NCI-H774 (cell line): ENCODE results near the gene SPHK2.
"Not testable (repeated sequence)": the region's sequence is repeated elsewhere in the genome, so short reads cannot be mapped to it uniquely, and the experiment has no call there.

Source experiments
- DNase-seq: peaks from one replicate; lab custom pipeline; 2025; lab: John Stamatoyannopoulos, UW

The SPHK2 gene

DNA sequence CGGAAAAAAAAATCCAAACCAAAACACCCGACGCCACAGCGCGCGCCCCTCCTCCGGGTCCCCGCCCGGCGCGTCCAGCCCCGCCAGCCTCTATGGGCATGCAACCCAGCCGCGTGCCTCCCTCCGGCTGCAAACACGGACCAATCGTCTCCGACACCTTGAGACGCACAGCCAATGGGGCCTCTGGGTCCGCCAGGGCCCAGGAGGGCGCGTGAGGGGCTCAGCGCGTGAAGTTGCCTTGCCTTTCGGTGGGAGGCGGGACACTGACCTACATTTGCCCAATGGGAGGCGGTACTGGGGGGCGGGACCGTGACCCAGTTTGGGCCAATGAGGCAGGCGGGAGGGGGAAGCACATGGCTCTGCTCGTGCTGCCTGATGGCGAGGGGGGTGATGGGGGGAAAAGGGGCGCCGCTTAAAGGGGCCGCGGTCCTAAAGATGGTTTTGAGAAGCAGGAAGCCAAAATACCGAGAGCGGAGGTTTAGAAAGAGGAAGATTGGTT, 18.2 kb downstream of the SPHK2 start:
- peak; percentile 99 for DNase-seq

DNA sequence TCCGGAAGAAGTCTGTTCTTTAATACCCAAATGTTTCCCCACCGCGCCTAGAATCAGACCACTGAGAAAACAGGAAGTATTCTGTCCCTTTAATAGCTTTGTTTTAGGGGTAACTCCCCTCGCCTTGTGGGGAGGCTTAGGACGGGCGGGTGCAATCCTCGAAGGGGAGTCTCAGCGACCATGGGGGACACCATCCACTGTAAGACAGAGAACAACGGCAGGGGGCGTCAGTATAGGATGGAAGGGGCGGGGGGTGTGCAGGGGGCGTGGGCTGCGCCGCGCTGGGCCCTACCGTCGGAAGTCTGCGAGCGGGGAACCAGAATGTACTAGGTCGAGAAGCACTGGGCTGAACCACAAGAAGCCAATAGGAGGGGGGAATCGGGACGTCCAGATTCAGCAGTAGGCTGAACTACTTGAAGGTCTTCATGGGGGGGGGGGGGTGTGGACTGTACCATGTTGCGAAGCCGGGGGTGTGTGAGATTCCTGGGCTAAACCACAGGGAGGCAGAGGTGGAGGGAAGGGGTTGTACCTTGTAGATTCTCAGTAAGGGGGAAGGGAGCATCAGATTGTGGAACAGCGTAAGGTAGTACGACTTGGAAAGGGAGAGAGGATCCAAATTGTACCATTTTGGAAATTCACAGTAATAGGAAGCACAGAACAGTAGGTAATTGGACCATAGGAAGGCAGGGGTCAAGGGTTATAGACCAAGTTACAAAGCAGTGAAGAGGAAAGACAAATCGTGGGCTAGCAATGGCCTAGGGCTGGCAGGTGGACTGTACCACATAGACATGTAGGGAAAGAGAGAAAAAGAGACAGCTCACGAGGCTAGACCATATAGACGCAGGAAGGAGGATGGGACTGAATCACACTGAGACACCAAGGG, 18.9 kb downstream of the SPHK2 start:
- DNase-seq: peak; percentile 88

DNA sequence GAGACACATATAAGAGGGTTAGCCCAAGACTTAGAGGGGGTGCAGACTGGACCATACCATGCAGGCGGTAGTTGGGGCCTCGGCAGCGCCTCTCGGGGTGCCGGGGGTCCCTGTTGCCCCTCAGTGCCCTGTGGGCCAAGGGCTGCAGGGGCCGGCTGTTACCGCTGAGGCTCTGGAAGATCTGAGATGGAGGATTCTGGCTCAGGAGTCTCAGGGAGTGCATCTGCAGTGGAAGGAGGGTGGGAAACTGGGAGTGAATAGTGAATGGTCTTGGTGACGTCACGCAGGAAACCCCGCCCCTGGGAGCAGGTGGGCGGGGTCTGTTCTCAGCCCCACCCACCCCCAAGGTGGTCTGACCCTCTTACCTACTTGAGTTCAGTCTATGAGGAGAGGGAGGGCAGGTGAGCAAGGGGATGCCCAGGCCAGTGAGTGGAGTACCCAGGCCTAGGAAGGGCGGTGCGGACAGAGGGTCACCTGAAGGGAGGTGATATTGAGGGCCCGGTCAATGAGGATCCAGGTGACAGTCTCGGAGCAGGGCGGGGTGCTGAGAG, 19.6 kb downstream of the SPHK2 start:
- DNase-seq: no peak

DNA sequence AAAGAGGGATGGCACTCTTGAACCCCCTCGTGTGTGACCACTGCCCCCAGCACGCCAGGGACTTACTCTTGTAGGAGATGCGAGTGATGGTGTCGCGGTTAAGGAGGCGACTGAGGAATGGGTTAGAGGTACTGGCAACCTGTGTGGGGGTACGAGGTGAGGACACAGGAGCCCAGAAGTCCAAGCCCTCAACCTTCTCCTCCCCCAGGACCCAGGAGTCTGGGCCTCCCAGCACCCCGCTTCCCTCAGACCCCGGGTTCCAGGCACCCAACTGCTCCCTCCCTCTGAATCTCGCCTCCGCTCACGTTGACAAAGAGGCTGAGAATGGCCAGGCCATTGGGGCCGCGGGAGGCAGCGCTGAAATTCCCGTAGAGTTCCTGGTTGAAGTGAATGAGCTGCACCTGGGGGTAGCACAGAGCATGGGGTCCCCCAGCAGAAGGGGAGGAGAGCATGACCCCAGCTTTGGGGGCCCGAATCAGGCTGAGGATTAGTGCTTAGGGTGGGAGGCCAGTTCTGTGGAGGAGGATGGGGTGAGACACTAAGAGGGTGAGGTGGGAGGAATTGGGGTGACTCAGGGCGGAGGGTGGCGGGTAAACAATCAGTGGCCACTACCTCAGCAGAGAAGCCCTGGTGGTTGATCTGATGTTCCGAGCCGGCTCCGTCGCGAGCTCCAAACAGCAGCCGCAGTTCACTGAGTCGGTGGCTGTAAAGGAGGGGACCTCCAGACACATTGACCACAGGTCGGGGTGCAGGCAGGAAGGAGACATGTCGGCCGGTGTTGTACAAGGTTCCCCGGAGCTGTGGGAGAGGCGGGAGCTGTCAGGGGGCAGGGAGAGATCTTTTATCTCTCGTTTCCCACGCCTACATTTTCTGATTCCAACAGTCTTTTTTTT, 20.4 kb downstream of the SPHK2 start:
- no peak for DNase-seq

DNA sequence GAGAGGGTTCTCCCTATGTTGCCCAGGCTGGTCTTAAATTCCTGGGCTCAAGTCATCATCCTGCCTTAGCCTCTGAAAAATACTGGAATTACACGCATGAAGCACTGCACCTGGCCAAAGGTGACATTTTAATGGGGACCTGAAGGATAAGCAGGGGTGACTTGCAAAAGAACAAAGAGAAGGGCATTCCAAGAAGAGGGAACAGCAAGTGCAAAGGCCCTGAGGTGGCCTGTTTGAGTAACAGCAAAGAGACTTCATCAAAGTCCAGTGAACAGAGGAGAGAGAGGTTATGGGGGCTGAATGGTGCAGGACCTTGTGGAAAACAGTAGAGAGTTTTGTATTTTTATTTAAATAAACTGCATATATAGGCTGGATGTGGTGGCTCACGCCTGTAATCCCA, 22.5 kb downstream of the SPHK2 start:
- no peak for DNase-seq

DNA sequence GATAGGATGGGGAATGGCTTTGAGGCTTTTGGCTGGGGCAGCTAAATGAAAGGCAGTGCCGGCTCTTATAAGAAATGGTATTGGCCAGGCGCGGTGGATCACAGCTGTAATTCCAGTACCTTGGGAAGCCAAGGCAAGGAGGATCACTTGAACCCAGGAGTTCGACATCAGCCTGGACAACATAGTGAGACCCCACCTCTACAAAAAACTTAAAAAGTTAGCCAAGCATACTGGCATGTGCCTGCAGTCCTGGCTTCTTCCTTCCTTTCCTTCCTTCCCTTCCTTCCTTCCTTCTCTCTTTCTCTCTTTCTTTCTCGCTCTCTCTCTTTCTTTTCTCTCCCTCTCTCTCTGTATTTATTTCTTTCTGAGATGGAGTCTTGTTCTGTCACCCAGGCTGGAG, 23.6 kb downstream of the SPHK2 start:
- no peak for DNase-seq

DNA sequence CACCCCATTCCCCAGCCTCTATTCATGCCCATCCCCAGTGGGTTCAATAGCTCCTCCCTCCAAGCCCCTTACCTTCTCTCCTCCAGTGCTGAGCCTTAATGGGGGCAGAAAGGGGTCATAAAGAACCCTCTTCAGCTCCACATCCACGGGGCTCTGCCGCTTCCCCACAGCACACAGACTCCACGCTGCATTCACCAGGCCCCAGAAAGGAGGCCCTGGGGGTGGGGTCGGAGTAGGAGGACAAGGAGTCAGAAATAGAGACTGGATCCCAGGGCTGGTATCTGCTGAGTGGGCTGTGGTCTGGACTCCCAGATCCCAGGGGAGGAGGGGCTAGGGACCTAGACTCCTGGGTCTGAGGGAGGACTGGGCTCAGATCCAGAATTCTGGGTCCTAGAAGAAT, 25.0 kb downstream of the SPHK2 start:
- DNase-seq: no peak

DNA sequence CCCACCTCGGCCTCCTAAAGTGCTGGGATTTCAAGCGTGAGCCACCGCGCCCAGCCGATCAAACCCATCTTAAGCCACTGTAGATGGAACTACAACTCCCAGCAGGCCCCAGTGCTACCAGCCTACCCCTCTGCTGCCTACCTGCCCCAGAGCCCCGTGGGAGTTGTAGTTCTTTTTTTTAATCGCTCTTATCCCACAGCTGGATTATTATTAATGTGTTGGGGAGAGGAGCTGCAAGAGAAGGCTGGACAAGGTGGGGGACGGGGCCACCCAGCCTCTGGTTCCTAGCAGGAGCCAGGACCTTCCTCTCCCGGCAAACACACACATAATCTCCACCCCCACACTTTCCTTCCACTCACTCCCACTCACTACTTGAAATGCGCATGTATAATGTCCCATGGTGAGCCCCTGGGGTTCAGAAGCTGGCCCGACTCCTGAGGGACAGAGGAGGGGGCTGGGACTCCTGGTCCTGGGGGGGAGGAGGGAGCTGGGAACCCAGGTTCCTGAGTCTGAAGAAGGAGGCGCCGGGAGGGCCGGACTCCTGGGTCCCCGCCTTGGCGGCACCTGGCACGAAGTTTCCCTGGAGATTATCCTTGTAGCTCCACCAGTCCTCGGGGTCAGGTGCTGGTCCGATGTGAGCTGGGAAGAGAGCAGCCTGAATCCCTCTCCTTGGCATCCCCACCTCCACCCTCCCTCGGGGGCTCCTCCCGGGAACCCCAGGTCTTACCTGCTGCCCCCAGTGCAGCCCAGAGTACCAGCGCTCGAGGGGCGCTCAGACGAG, 25.7 kb downstream of the SPHK2 start:
- DNase-seq: peak; percentile 54

DNA sequence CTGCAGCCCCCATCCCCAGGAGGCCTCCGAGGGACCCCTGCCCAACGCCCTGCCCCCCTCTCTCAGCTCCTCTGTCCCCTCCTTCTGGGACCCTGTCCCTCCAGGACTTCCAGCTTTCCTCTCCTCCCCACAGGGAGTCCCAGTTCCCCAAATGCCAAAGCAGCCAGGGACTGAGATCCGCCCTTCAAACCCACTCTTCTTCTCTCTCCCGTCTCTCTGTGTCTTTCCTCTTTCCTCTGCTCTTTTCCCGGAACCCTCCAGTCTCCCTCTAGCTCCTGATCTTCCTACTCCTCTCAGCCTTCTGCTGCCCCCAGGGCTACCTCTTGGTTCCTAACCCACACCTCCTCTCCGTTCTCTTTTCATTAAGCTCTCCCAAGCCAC, 26.3 kb downstream of the SPHK2 start:
- DNase-seq: no peak

DNA sequence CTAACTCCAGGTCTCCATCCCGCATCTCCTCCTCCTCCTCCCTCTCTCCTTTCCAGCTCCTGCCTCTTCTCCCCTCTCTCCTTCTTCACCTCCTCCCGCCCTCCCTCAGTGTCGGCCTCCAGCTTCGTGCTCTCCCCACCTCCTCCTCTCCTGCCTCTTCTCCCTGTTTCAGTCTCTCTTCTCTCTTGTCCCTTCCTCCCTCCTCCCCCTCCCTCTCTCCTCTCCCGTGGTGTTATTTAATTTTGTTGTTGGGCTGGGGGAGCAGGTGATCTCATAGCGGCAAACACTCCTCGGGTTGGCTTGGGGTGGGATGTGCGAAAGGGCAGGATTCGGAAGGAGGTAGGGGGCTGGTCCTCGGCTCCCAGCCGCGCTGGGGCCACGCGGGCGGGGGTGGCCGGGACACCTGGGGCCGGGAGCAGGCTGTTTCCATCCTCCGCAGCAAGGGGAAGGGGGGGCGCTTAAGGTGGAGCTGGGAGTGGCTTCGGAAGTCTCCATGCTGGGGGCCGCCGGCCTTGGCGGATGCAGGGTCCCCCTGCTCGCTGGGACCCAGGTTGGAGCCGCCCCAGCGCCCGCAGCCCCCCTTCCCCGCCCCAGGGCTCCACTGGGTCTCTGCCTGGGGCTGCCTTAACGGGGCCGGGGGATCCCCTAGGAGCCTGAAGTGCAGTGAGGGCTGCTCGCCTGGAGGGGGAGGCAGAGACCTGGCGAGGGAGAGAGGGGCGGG, 26.9 kb downstream of the SPHK2 start, which contains the start of gene CA11:
Gene CA11, minus strand, starts transcription at position 187 of the 721 bp plus-strand sequence. CDS start 555 bp downstream, outside the sequence.
- DNase-seq: peak; percentile 86

DNA sequence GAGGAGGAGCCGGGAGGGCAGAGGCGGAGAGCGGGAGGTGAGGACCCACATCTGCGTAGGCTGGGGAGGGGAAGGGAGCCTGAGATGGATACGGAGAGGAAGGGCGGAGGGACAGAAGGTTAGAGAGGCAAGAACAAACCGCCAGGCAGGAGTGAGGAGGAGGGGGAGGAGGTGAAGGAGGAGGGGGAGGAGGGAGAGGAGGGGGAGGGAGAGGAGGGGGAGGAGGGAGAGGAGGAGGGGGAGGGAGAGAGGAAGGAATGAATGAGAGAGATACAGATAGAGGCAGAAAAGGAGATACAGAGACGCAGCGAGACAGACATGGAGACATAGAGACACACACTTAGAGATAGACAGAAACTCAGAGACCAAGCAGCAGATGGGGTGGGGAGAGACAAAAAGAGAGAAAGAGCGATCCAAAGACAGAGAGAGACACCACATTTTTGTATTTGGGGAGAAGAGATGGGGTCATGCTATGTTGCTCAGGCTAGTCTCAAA, 27.5 kb downstream of the SPHK2 start:
- no peak for DNase-seq

DNA sequence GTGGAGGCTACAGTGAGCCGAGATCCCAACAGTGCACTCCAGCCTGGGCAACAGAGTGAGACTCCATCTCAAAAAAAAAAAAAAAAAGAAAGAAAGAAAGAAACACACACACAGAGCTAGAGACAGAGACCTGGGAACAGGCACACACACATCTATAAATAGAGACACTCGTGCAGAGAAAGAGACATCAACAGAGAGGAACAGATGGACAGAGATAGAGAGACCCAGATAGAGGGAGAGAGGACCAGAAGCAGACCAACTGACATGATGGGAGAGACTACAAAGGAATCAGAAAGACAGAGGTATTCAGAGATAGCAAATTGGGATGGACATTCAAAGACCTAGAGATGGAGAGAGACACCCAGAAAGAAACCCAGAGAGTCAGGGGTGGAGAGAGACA, 28.8 kb downstream of the SPHK2 start:
- DNase-seq: no peak

DNA sequence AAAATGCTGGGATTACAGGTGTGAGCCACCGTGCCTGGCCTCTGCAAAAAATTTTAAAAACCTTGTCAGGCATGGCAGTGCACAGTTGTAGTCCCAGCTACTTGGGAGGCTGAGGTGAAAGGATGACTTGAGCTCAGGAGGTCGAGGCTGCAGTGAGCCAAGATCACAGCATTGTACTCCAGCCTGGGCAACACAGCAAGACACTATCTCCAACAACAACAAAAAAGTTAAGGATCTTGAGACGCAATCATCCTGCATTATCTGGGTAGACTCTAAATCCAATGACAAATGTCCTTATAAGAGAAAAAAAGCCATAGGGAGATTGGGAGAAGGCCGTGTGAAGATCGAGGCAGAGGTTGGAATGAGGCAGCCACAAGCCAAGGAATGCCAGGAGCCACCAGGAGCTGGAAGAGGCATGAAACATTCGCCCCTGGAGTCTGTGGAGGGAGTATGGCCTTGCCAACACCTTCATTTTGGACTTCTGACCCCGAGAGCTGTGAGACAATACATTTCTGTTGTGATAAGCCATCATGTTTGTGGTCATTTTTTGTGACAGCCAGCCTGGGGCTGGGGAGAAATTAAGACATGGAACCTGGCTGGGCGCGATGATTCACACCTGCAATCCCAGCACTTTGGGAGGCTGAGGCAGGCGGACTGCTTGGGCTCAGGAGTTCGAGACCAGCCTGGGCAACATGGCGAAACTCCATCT, 31.8 kb downstream of the SPHK2 start:
- DNase-seq: no peak

DNA sequence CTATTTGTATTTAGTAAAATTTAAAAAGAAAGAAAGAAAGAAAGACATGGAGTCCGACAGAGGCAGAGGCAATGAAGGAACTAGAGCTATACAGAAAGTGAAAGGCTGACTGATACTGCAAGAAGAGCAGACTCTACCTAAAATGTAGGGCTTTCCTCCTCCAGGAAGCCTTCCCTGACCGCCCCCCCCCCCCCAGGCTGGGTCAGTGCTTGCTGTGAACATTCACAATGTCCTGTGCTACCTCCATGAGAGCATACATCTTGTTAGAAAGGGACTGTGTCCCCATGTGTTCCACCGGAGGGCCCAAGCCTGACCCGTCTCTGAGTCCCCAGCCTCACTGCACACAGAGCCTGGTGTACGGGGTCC, 32.4 kb downstream of the SPHK2 start:
- DNase-seq: no peak

DNA sequence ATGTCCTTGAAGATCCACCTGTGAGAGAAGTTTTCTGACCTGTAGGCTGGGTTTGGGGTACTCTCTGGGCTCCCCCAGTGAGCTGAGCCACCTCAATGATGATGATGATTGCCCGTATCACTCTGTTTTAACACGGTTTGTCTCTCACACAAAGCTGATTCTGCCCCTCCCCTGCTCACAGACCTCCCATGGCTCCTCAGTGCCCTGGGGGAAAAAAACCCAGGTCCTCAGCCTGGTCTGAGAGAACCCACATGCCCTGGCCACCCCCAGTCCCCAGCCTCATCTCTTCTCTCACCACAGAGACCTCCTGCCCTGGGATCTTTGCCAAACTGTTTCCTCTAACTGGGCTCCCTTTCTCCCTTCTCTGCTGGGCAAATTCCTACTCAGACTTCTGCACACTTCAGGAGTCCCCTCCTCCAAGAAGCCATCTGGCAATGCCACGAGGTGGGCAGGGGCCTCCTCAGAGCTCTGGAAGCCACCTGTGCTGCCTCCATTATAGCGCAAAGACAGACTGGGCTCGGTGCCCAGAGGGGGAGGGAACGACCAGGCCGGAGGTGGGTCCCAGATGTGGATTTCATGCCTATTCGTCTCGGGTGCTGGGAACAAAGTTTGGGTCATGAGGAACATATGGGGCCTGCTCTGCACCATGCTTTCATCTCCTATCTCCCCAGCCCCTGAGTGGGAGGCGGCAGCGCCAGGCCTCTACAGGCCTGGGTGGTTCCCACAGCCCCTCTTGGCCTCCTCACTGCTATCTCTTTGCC, 35.2 kb downstream of the SPHK2 start:
- peak; percentile 13 for DNase-seq

DNA sequence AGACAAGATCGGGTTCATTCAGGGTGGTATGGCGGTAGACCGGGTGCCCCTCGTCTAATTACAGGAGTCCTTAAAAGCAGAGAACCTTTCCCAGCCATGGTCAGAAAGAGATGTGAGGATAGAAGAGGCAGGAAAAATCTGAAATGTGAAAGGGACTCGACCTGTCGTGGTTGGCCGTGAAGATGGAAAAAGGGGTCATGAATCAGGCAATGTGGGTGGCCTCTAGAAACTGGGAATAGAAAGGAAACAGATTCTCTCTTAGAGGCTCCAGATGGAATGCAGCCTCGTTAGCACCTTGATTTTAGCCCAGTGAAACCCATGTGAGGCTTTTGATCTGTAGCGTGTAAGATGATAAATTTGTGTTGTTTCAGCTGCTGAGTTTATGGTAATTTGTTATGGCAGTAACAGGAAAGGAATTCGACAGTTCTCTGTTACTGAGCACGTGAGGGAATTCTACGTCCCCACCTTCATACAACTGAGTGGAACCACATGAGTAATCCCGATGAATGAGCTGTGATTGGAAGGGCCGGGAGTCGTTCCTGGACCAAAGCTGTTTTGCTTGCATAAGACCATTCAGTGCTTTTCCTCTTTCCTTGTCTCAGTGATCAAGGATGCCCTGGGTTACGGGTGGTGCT, 37.7 kb downstream of the SPHK2 start:
- DNase-seq: peak; percentile 19

DNA sequence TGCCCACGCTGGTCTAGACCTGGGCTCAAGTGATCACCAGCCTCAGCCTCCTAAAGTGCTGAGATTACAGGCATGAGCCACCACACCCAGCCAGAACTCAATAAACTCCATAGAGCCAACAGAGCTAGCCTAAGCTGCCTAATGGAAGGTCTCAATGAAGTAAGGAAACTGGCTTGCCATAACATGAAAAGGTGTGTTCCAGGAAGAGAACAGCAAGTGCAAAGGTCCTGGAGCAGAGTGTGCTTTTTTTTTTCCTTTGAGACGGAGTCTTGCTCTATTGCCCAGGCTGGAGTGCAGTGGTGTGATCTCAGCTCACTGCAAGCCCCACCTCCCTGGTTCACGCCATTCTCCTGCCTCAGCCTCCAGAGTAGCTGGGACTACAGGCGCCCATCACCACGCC, 38.5 kb downstream of the SPHK2 start:
- DNase-seq: not testable (repeated sequence)

DNA sequence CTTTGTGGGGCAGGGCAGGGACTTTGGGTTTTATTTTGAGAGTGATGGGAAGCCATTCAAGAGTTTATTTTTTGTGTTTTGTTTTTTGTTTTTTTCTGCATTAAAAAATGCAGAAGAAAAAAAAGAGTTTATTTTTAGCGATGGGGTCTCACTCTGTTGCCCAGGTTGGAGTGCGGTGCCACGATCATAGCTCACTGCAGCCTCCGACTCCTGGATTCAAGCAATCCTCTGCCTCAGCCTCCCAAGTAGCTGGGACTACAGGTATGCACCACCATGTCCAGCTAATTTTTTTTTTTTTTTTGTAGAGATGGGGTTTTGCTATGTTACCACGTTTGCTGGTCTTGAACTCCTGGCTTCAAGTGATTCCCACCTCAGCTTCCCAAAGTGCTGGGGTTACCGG, 39.2 kb downstream of the SPHK2 start:
- no peak for DNase-seq

DNA sequence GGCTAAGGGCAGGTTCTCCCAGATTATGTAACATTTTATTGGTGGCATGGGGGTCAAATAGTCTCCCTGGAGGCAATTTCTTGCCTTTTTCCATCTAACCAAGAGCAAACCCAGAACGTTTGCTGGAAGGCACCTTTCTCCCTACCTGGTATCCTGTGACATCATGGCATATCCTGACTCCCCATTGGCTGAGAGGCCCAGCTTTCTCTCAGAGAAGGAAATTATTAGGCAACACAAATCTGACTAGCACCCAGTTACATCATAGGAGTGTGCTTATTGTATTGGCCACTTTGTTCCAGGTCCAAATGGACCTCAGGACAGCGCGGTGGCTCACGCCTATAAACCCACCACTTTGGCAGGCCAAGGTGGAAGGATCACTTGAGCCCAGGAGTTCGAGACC, 40.5 kb downstream of the SPHK2 start:
- DNase-seq: peak; percentile 31
